ENCODE results near the gene TAF11L4. TPM values are rescaled to one million over a fixed set of nuclear protein-coding genes. Genes with fewer than 3 reads are reported as not detected.
"Not testable (repeated sequence)": the region's sequence is repeated elsewhere in the genome, so short reads cannot be mapped to it uniquely, and the experiment has no call there.

TAF11L4 gene
- total RNA-seq = not detected in 3 replicates

DNA sequence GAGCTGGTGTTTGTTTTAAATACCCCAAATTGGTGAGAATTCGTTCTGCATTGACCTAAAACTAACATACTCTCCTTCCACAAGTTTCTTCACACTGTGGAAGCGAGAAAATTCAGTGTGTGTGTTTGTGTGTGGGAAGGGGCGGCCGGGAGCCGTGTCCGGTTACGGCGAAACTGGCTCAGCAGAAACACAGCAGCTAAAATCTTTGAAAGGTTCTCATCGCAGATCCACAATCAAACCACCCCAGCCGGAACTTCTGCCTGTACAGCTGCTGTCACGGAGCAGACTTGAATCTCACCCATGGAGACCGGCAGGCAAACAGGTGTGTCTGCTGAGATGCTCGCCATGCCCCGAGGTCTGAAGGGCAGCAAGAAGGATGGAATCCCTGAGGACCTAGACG lies at the start of gene TAF11L4:
TSS of gene TAF11L4 (plus strand) at position 301 of the 400 bp plus-strand sequence.
- DNase-seq (ENCODE audit: low spot score in 2 of 2, unreplicated experiment in 2 of 2); H3K27me3 Mint-ChIP-seq (ENCODE audit: low read depth); H3K9me3 Mint-ChIP-seq; H3K36me3 Mint-ChIP-seq; H3K4me1 Mint-ChIP-seq; H3K27ac Mint-ChIP-seq; H3K4me3 Mint-ChIP-seq: not testable (repeated sequence)

GRCh38 chr5:17475064-17475463 lies 46.5 kb upstream of the TAF11L4 start:
- not testable (repeated sequence) for H3K4me1 Mint-ChIP-seq; DNase-seq (ENCODE audit: low spot score in 2 of 2, unreplicated experiment in 2 of 2); H3K27ac Mint-ChIP-seq

DNA sequence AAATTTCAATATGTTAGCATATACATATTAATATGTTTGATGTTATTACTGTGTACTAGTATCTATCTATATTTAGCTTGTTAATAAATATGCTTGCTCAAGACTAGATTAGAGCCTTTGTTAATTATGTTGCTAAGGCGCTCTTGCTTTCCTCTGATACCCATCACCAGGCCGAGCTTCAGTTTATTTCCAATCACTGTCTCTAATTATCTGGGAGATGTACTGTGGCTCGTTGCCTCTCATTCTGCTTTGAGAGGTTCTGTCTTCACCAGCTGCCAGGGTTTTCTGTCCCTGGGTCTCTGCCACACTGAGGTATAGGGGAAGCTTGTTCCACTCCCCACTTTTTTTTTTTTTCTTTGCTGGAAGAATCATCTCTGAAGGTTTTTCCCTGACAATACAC lies 44.6 kb upstream of the TAF11L4 start:
- no peak for DNase-seq (ENCODE audit: low spot score in 2 of 2, unreplicated experiment in 2 of 2)
- Mint-ChIP-seq H3K9me3 (no peaks in the 10 kb centered on the region), H3K36me3 (no peaks in the 10 kb centered on the region), H3K4me3 (no peak overlapping the region), H3K27ac (no peak overlapping the region), H3K4me1 (peaks cover 2% of the 10 kb centered on the region), H3K27me3 (ENCODE audit: low read depth) (peaks cover 3% of the 10 kb centered on the region)
- TF ChIP-seq, protein P1, sequence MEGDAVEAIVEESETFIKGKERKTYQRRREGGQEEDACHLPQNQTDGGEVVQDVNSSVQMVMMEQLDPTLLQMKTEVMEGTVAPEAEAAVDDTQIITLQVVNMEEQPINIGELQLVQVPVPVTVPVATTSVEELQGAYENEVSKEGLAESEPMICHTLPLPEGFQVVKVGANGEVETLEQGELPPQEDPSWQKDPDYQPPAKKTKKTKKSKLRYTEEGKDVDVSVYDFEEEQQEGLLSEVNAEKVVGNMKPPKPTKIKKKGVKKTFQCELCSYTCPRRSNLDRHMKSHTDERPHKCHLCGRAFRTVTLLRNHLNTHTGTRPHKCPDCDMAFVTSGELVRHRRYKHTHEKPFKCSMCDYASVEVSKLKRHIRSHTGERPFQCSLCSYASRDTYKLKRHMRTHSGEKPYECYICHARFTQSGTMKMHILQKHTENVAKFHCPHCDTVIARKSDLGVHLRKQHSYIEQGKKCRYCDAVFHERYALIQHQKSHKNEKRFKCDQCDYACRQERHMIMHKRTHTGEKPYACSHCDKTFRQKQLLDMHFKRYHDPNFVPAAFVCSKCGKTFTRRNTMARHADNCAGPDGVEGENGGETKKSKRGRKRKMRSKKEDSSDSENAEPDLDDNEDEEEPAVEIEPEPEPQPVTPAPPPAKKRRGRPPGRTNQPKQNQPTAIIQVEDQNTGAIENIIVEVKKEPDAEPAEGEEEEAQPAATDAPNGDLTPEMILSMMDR (IDR thresholded peaks at IDR 0.05; ENCODE audit: unreplicated experiment) = no peak

More at GRCh38 chr5:17475064-17475463, 46.5 kb upstream of the TAF11L4 start:
- not testable (repeated sequence) for H3K9me3 Mint-ChIP-seq; H3K4me3 Mint-ChIP-seq; H3K36me3 Mint-ChIP-seq; H3K27me3 Mint-ChIP-seq (ENCODE audit: low read depth)

- DNase-seq (ENCODE audit: low spot score in 2 of 2, unreplicated experiment in 2 of 2) = no peak
- TF ChIP-seq, protein P1 (IDR thresholded peaks at IDR 0.05; ENCODE audit: unreplicated experiment) = no peak
- peaks cover 3% of the 10 kb centered on the region for H3K27me3 Mint-ChIP-seq (ENCODE audit: low read depth)
- H3K36me3 Mint-ChIP-seq = no peaks in the 10 kb centered on the region
- H3K27ac Mint-ChIP-seq = no peak overlapping the region
- H3K4me3 Mint-ChIP-seq = no peak overlapping the region
- H3K4me1 Mint-ChIP-seq = peaks cover 6% of the 10 kb centered on the region
- no peaks in the 10 kb centered on the region for H3K9me3 Mint-ChIP-seq
Observed at GRCh38 chr5:17477573-17478265, 43.9 kb upstream of the TAF11L4 start.

- Mint-ChIP-seq H3K27me3 (ENCODE audit: low read depth) (no peaks in the 10 kb centered on the region), H3K9me3 (no peaks in the 10 kb centered on the region), H3K4me1 (peaks cover 9% of the 10 kb centered on the region), H3K4me3 (no peak overlapping the region), H3K27ac (no peak overlapping the region), H3K36me3 (no peaks in the 10 kb centered on the region)
- TF ChIP-seq, protein P1 (IDR thresholded peaks at IDR 0.05; ENCODE audit: unreplicated experiment) = no peak
- no peak for DNase-seq (ENCODE audit: low spot score in 2 of 2, unreplicated experiment in 2 of 2)
Observed at GRCh38 chr5:17481378-17481777, 40.2 kb upstream of the TAF11L4 start.

- no peak overlapping the region for H3K4me3 Mint-ChIP-seq
- no peak for DNase-seq (ENCODE audit: low spot score in 2 of 2, unreplicated experiment in 2 of 2)
Observed at GRCh38 chr5:17482790-17483189, 38.8 kb upstream of the TAF11L4 start.

GRCh38 chr5:17486464-17487173 lies 35.0 kb upstream of the TAF11L4 start:
- not testable (repeated sequence) for H3K27ac Mint-ChIP-seq; H3K4me3 Mint-ChIP-seq; H3K4me1 Mint-ChIP-seq; H3K9me3 Mint-ChIP-seq; H3K27me3 Mint-ChIP-seq (ENCODE audit: low read depth); H3K36me3 Mint-ChIP-seq; DNase-seq (ENCODE audit: low spot score in 2 of 2, unreplicated experiment in 2 of 2)

More at GRCh38 chr5:17482790-17483189, 38.8 kb upstream of the TAF11L4 start:
- H3K4me1 Mint-ChIP-seq = peaks cover 9% of the 10 kb centered on the region
- TF ChIP-seq, protein P1 (IDR thresholded peaks at IDR 0.05; ENCODE audit: unreplicated experiment) = no peak
- no peaks in the 10 kb centered on the region for H3K36me3 Mint-ChIP-seq
- H3K27me3 Mint-ChIP-seq (ENCODE audit: low read depth) = no peaks in the 10 kb centered on the region
- no peaks in the 10 kb centered on the region for H3K9me3 Mint-ChIP-seq
- H3K27ac Mint-ChIP-seq = no peak overlapping the region

All from mesothelial cell of epicardium (in vitro differentiated cells).